Ovary (tissue), 3 donors: Measurements from ENCODE around the gene PSG7.
"Not testable (repeated sequence)": the region's sequence is repeated elsewhere in the genome, so short reads cannot be mapped to it uniquely, and the experiment has no call there.

Experiments used
- EP300 ChIP-seq: sonication (generic); formaldehyde crosslinking; IDR thresholded peaks from one replicate; pipeline ENCODE4 v1.6.1; 2017; ENCODE audit warnings: antibody characterized with exemption
- POLR2A ChIP-seq: fragments of 450-650 bp; IDR thresholded peaks from one replicate; pipeline ENCODE4 v1.6.1; 2017; ENCODE audit warnings: antibody characterized with exemption, mild to moderate bottlenecking, moderate library complexity
- TF ChIP-seq, protein P1 (sequence below), 3 donors: fragments of 450-650 bp in 2 of 3; fragments of 200-600 bp in 1 of 3; IDR thresholded peaks; one replicate each; pipeline versions ENCODE4 v1.5.1 to v1.8.0; 2016 to 2022; ENCODE audit warnings: antibody characterized with exemption in 3 of 3, mild to moderate bottlenecking in 1 of 3
- donor health status: DM: no; HTN: no; CAD: no.

- TF ChIP-seq, protein P1, sequence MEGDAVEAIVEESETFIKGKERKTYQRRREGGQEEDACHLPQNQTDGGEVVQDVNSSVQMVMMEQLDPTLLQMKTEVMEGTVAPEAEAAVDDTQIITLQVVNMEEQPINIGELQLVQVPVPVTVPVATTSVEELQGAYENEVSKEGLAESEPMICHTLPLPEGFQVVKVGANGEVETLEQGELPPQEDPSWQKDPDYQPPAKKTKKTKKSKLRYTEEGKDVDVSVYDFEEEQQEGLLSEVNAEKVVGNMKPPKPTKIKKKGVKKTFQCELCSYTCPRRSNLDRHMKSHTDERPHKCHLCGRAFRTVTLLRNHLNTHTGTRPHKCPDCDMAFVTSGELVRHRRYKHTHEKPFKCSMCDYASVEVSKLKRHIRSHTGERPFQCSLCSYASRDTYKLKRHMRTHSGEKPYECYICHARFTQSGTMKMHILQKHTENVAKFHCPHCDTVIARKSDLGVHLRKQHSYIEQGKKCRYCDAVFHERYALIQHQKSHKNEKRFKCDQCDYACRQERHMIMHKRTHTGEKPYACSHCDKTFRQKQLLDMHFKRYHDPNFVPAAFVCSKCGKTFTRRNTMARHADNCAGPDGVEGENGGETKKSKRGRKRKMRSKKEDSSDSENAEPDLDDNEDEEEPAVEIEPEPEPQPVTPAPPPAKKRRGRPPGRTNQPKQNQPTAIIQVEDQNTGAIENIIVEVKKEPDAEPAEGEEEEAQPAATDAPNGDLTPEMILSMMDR (IDR thresholded peaks at IDR 0.05): not testable (repeated sequence)
- not testable (repeated sequence) for TF ChIP-seq EP300, POLR2A
Measured at GRCh38 chr19:42906162-42906561, 30.8 kb downstream of the PSG7 start.
